Measurements from ENCODE around the gene SRPRB. TPM values are rescaled to one million over a fixed set of nuclear protein-coding genes. Genes with fewer than 3 reads are reported as not detected.
A peak's percentile ranks its signal among the peaks of the same experiment; 100 is the strongest.

The SRPRB gene
- total and polyA plus RNA-seq, 9 of the 15 experiments (the other 6 are each of a cell fraction or from before 2014, with no cell fraction given), result 29.5 to 66.0 (median 41.4) TPM

- ATAC-seq (no peak), DNase-seq (ENCODE audit: extremely low read depth in 1 of 4, low spot score in 3 of 4) (no peak), FAIRE-seq (no peak)
- H3K9me1 ChIP-seq (ENCODE audit: control insufficient read depth, insufficient read depth, low read length), result no peaks in the 10 kb centered on the region
- peaks cover 4 to 7% of the 10 kb centered on the region in 2 experiments; a peak in 3 of 5 replicates for H3K4me1 ChIP-seq (replicated peaks in 1 of 2; ENCODE audit: control insufficient read depth in 2 of 2, insufficient read depth in 2 of 2, low read length in 2 of 2)
- H3K79me2 ChIP-seq (ENCODE audit: control insufficient read depth, insufficient read depth, low read length), result no peaks in the 10 kb centered on the region
- intact Hi-C loops (cut with micrococcal nuclease) (no loop called here), in situ Hi-C loops (cut with MboI) (no loop called here)
- no peak overlapping the region for H3K4me2 ChIP-seq (ENCODE audit: insufficient read depth, low read length)
- TF ChIP-seq PYGO2 (tag; IDR thresholded peaks at IDR 0.05), result no peak
- peak; percentile 45 for TF ChIP-seq MEIS2 (IDR thresholded peaks at IDR 0.05; ENCODE audit: partially characterized antibody)
- TF ChIP-seq PBX2 (CRISPR knock-in tag; IDR thresholded peaks at IDR 0.05; ENCODE audit: low read depth), result no peak
- 0 out of 2 replicates have a peak, but pooled peaks have one; percentile 5 for TF ChIP-seq PBX2 (tag; conservative IDR thresholded peaks at IDR 0.05; ENCODE audit: low read depth)
- H3K36me3 ChIP-seq (ENCODE audit: control insufficient read depth, insufficient read depth, low read length), result no peaks in the 10 kb centered on the region
- peaks cover 0 to 12% of the 10 kb centered on the region in 2 experiments; a peak in 2 of 5 replicates for H3K27me3 ChIP-seq (ENCODE audit: control insufficient read depth in 2 of 2, insufficient read depth in 2 of 2, low read length in 2 of 2)
- H4K20me1 ChIP-seq (replicated peaks; ENCODE audit: control insufficient read depth, insufficient read depth, low read length), result no peaks in the 10 kb centered on the region
- WGBS (ENCODE audit: insufficient coverage, low coverage, missing lambda C conversion rate), result 8% methylated on average over 2 of the region's 2 CpGs
- no peaks in the 10 kb centered on the region for H3K9me3 ChIP-seq (replicated peaks; ENCODE audit: control insufficient read depth, insufficient read depth, low read depth, low read length)
- H3K9ac ChIP-seq (ENCODE audit: insufficient read depth in 1 of 2, low read depth in 2 of 2, low read length in 2 of 2), result no peak overlapping the region
- ChIA-PET POLR2A (no interaction called here), CTCF (ENCODE audit: low intra/inter-chr PET ratio) (no interaction called here)
- no peak overlapping the region for H3K27ac ChIP-seq (ENCODE audit: extremely low read depth, low read depth, low read length)
- H2AFZ ChIP-seq (ENCODE audit: low read depth, low read length), result no peak overlapping the region
- no peak overlapping the region for H3K4me3 ChIP-seq
- BruUV-seq (replicated peaks), result no TSS peak
Observed at GRCh38 chr3:133759740-133760305, 45.8 kb upstream of the SRPRB start.
